Tibial nerve (tissue), 4 donors: Measurements from ENCODE around the gene PMIS2.

Experiments used
- EP300 ChIP-seq, 2 donors: sonication (generic); formaldehyde crosslinking; IDR thresholded peaks; one replicate each; pipeline ENCODE4 v1.6.1; 2017; ENCODE audit warnings: antibody characterized with exemption in 2 of 2, mild to moderate bottlenecking in 1 of 2
- POLR2A ChIP-seq, 2 donors: fragments of 450-650 bp; IDR thresholded peaks; one replicate each; pipeline ENCODE4 v1.6.1; 2017; ENCODE audit warnings: antibody characterized with exemption in 2 of 2, mild to moderate bottlenecking in 2 of 2, moderate library complexity in 2 of 2
- TF ChIP-seq, protein P1 (sequence below), 5 experiments: fragments of 200-600 bp in 3 of 5; fragments of 450-650 bp in 2 of 5; sonication (generic) in 3 of 5; IDR thresholded peaks; one replicate each; pipeline ENCODE4 v1.5.1; 2016 to 2019; ENCODE audit warnings: antibody characterized with exemption in 5 of 5, mild to moderate bottlenecking in 3 of 5, moderate library complexity in 2 of 5

DNA sequence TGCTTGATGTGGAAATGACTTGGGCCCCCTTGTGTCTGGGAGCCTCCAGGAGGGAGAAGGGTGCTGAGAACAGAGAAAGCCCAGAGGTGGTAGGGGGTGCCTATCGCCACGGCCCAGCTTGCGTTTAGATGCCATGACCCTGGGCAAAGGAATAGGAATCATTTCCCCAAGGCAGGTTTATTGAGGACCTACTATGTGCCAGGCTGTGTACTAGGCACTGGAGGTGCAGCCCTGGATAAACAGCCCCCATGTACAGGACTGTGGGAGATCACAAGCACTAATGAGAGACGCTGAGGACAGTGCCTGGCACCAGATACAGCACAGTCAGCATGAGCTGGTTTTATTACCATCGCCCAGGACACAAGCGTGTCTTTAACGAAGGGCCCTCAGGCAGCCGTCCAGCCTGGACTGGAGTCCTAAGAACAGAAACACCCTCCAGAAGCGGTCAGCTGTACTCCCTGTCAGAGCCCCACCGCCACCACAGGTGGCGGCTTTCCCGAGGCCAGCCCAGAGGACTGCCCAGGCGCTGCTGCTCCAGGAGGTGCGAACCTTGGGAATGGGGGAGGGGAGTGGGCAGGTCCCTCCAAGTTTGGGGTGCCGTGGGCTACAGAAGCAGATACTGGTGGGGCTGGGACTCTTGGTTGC is 36.0 kb upstream of the PMIS2 start:
- TF ChIP-seq POLR2A (IDR thresholded peaks at IDR 0.05) (no peak), EP300 (IDR thresholded peaks at IDR 0.05) (no peak)
- TF ChIP-seq, protein P1, sequence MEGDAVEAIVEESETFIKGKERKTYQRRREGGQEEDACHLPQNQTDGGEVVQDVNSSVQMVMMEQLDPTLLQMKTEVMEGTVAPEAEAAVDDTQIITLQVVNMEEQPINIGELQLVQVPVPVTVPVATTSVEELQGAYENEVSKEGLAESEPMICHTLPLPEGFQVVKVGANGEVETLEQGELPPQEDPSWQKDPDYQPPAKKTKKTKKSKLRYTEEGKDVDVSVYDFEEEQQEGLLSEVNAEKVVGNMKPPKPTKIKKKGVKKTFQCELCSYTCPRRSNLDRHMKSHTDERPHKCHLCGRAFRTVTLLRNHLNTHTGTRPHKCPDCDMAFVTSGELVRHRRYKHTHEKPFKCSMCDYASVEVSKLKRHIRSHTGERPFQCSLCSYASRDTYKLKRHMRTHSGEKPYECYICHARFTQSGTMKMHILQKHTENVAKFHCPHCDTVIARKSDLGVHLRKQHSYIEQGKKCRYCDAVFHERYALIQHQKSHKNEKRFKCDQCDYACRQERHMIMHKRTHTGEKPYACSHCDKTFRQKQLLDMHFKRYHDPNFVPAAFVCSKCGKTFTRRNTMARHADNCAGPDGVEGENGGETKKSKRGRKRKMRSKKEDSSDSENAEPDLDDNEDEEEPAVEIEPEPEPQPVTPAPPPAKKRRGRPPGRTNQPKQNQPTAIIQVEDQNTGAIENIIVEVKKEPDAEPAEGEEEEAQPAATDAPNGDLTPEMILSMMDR (IDR thresholded peaks at IDR 0.05), result no peak
